IMR-90 (cell line): Measurements from ENCODE around the gene EPB41L4A. TPM values are rescaled to one million over a fixed set of nuclear protein-coding genes. Genes with fewer than 3 reads are reported as not detected.
"Not testable (repeated sequence)": the region's sequence is repeated elsewhere in the genome, so short reads cannot be mapped to it uniquely, and the experiment has no call there.

Experiments
- ATAC-seq: fragments of 200-7000 bp; cut with Tn5 transposase; 2 replicates; pipeline ENCODE4 v1.9.1; 2020; ENCODE audit warnings: low read depth, mild to moderate bottlenecking, moderate library complexity
- BruUV-seq: library from RNA; stranded (reverse); fragments of 400-500 nt; replicated peaks from 2 replicates; lab custom pipeline; 2021; lab: Mats Ljungman, UMichigan
- CTCF ChIA-PET: fragments of 300-600 bp; formaldehyde crosslinking; extraction: SDS; loops from one replicate; lab custom pipeline; 2021; ENCODE audit warnings: antibody characterized with exemption; lab: Yijun Ruan, JAX
- POLR2A ChIA-PET: fragments of 300-600 bp; sonication (Branson Sonifier 250); formaldehyde crosslinking; loops from one replicate; lab custom pipeline; 2022; ENCODE audit warnings: antibody characterized with exemption; ENCODE audit not compliant: unreplicated experiment; lab: Charles Lee
- DNase-seq: peaks from one replicate; pipeline ENCODE4 v3.0.0; 2013
- H2AFZ ChIP-seq: replicated peaks from 2 replicates; pipeline ENCODE3; 2013; ENCODE audit warnings: low read length, mild to moderate bottlenecking; ENCODE audit not compliant: poor library complexity
- H2AK5ac ChIP-seq: 2 replicates; pipeline ENCODE4 v1.6.1; 2013; ENCODE audit warnings: low read depth, low read length, inconsistent platforms
- H2AK9ac ChIP-seq: replicated peaks from 2 replicates; pipeline ENCODE3; 2013; ENCODE audit warnings: mild to moderate bottlenecking, low read depth, low read length, moderate library complexity; ENCODE audit not compliant: poor library complexity
- H2BK120ac ChIP-seq: 2 replicates; pipeline ENCODE4 v1.6.1; 2013; ENCODE audit warnings: low read depth, low read length, inconsistent platforms
- H2BK15ac ChIP-seq: 3 replicates; pipeline ENCODE4 v1.6.1; 2013; ENCODE audit warnings: low read depth, low read length, inconsistent platforms
- H2BK20ac ChIP-seq: 2 replicates; pipeline ENCODE4 v1.6.1; 2013; ENCODE audit warnings: low read depth, mild to moderate bottlenecking, inconsistent platforms, low read length, moderate library complexity
- H2BK5ac ChIP-seq: 2 replicates; pipeline ENCODE4 v1.6.1; 2013; ENCODE audit warnings: mild to moderate bottlenecking, low read depth, low read length, inconsistent platforms; ENCODE audit not compliant: poor library complexity, severe bottlenecking
- H3K14ac ChIP-seq: replicated peaks from 2 replicates; pipeline ENCODE4 v1.6.1; 2013; ENCODE audit warnings: low read depth, low read length, inconsistent platforms
- H3K18ac ChIP-seq: 2 replicates; pipeline ENCODE4 v1.6.1; 2013; ENCODE audit warnings: low read depth, low read length, control low read depth
- H3K23ac ChIP-seq: 2 replicates; pipeline ENCODE4 v1.6.1; 2013; ENCODE audit warnings: low read depth, low read length, inconsistent platforms
- H3K27ac ChIP-seq: 2 replicates; pipeline ENCODE4 v1.5.1; 2013; ENCODE audit warnings: mild to moderate bottlenecking, control low read depth, low read length; ENCODE audit not compliant: insufficient read depth
- H3K27me3 ChIP-seq: 2 replicates; pipeline ENCODE4 v1.6.1; 2013; ENCODE audit warnings: low read length; ENCODE audit not compliant: control insufficient read depth, insufficient read depth
- H3K36me3 ChIP-seq: 2 replicates; pipeline ENCODE4 v1.6.1; 2013; ENCODE audit warnings: low read length, mixed read lengths; ENCODE audit not compliant: control insufficient read depth, insufficient read depth
- H3K4ac ChIP-seq: 2 replicates; pipeline ENCODE4 v1.6.1; 2013; ENCODE audit warnings: low read depth, low read length, inconsistent platforms
- H3K4me1 ChIP-seq: 2 replicates; pipeline ENCODE4 v1.6.1; 2013; ENCODE audit warnings: low read length, mixed read lengths; ENCODE audit not compliant: control insufficient read depth, insufficient read depth
- H3K4me2 ChIP-seq: 2 replicates; pipeline ENCODE4 v1.6.1; 2013; ENCODE audit warnings: low read depth, mild to moderate bottlenecking, control low read depth, low read length, moderate library complexity
- H3K4me3 ChIP-seq: 2 replicates; pipeline ENCODE4 v1.5.1; 2013; ENCODE audit warnings: low read depth, mild to moderate bottlenecking, control low read depth, low read length, moderate library complexity; ENCODE audit not compliant: insufficient read depth
- H3K56ac ChIP-seq: 2 replicates; pipeline ENCODE4 v1.6.1; 2013; ENCODE audit warnings: low read length, inconsistent platforms; ENCODE audit not compliant: insufficient read depth; ENCODE audit errors: extremely low read depth
- H3K79me1 ChIP-seq, 2 experiments: 2 replicates each; pipeline ENCODE4 v1.6.1; 2013; ENCODE audit warnings: low read length in 2 of 2, inconsistent platforms in 1 of 2, low read depth in 1 of 2
- H3K9ac ChIP-seq: 2 replicates; pipeline ENCODE4 v1.6.1; 2013; ENCODE audit warnings: low read depth, low read length, control low read depth
- H3K9me1 ChIP-seq: 2 replicates; pipeline ENCODE4 v1.6.1; 2013; ENCODE audit warnings: low read length, inconsistent platforms; ENCODE audit not compliant: insufficient read depth
- H3K9me3 ChIP-seq: 2 replicates; pipeline ENCODE4 v1.6.1; 2013; ENCODE audit warnings: low read length; ENCODE audit not compliant: control insufficient read depth, insufficient read depth
- H4K20me1 ChIP-seq: 2 replicates; pipeline ENCODE4 v1.6.1; 2013; ENCODE audit warnings: low read length, inconsistent platforms; ENCODE audit not compliant: insufficient read depth
- H4K5ac ChIP-seq: 2 replicates; pipeline ENCODE4 v1.6.1; 2013; ENCODE audit warnings: mild to moderate bottlenecking, low read depth, low read length, control low read depth
- H4K8ac ChIP-seq, 2 experiments: 2 replicates each; pipeline ENCODE4 v1.6.1; 2013; ENCODE audit warnings: low read depth in 2 of 2, low read length in 2 of 2, control low read depth in 1 of 2, inconsistent platforms in 1 of 2
- H4K91ac ChIP-seq: 2 replicates; pipeline ENCODE4 v1.6.1; 2013; ENCODE audit warnings: low read depth, low read length, inconsistent platforms; ENCODE audit not compliant: insufficient read depth
- WGBS, 2 experiments: methylation state at CpG; one replicate each; pipeline versions ENCODE4 v1.1.5 to v1.1.7; 2013; ENCODE audit warnings: missing lambda C conversion rate in 2 of 2; ENCODE audit not compliant: insufficient read length in 1 of 2; ENCODE audit errors: extremely low coverage in 2 of 2; 5-methylcytosine and 5-hydroxymethylcytosine counted together
- dilution Hi-C: fragments of 300-500 bp; cut with HindIII; formaldehyde crosslinking; loops from one replicate; pipeline ENCODE4 v1.14.3; 2018; ENCODE audit warnings: low sequenced_read_pairs; ENCODE audit not compliant: unreplicated experiment
- in situ Hi-C: fragments of 300-500 bp; cut with MboI; formaldehyde crosslinking; loops from 3 replicates; pipeline ENCODE4 v1.14.3; 2019; ENCODE audit warnings: low sequenced_read_pairs, inconsistent platforms, mixed read lengths
- intact Hi-C: fragments of 100-400 bp; cut with micrococcal nuclease; formaldehyde crosslinking; loops from 2 replicates; pipeline ENCODE4 v1.10.0; 2022
- polyA plus RNA-seq, 3 experiments: library from polyadenylated mRNA; depleted of rRNA; stranded (reverse); fragments of >200 nt; gene quantifications; 2 replicates each; pipeline ENCODE4 v1.2.3, GENCODE V29; 2012; ENCODE audit warnings: low replicate concordance in 1 of 3
- total RNA-seq: library from RNA; depleted of rRNA; stranded (reverse); fragments of >200 nt; gene quantifications from 2 replicates; pipeline ENCODE4 v1.2.3, GENCODE V29; 2012

EPB41L4A gene
- total and polyA plus RNA-seq, 2 of the 4 experiments (the other 2 are of a cell fraction) = under 0.01 to 0.02 TPM

DNA sequence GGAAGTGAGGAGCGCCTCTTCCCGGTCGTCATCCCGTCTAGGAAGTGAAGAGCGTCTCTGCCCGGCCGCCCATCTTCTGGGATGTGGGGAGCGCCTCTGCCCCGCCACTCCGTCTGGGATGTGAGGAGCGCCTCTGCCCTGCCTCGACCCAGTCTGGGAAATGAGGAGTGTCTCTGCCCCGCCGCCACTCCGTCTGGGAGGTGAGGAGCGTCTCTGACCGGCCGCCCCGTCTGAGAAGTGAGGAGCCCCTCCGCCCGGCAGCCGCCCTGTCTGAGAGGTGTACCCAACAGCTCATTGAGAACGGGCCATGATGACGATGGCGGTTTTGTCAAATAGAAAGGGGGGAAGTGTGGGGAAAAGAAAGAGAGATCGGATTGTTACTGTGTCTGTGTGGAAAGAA is 58.3 kb downstream of the EPB41L4A start:
- H2BK120ac ChIP-seq, H3K56ac ChIP-seq, H3K4me3 ChIP-seq, H4K8ac ChIP-seq, H3K18ac ChIP-seq, H2BK15ac ChIP-seq, H4K5ac ChIP-seq, H3K36me3 ChIP-seq, H2BK20ac ChIP-seq, H3K23ac ChIP-seq, H2AFZ ChIP-seq, H3K14ac ChIP-seq, H4K20me1 ChIP-seq, H3K9ac ChIP-seq, H3K4me2 ChIP-seq, ATAC-seq, dilution Hi-C loops, BruUV-seq, H3K9me1 ChIP-seq, H3K27ac ChIP-seq, CTCF ChIA-PET, H2AK5ac ChIP-seq, H3K27me3 ChIP-seq, DNase-seq, H2BK5ac ChIP-seq, in situ Hi-C loops, POLR2A ChIA-PET, H3K79me1 ChIP-seq, H3K4ac ChIP-seq, intact Hi-C loops, H3K4me1 ChIP-seq, H2AK9ac ChIP-seq, H3K9me3 ChIP-seq, H4K91ac ChIP-seq: not testable (repeated sequence)
- WGBS, 2 experiments = no CpG with 5 or more reads among the region's 26 CpGs
